HepG2 (cell line): Measurements from ENCODE around the gene ZMYND10. TPM values are rescaled to one million over a fixed set of nuclear protein-coding genes. Genes with fewer than 3 reads are reported as not detected.

Experiments
- CREB1 ChIP-seq, 2 experiments: fragments of 450-650 bp in 1 of 2; IDR thresholded peaks; 2 replicates each; pipeline ENCODE4 v1.6.1; 2016 to 2017; ENCODE audit warnings: control low read depth in 1 of 2, mild to moderate bottlenecking in 1 of 2, missing compliant biosample characterization in 1 of 2, missing genetic modification characterization in 1 of 2
- ESRRA ChIP-seq: sonication (generic); formaldehyde crosslinking; IDR thresholded peaks from 2 replicates; pipeline ENCODE4 v1.5.1; 2020; ENCODE audit warnings: mild to moderate bottlenecking, low read depth, missing genetic modification reagents
- HNF4G ChIP-seq, 2 experiments: sonication (generic) in 1 of 2; formaldehyde crosslinking in 1 of 2; IDR thresholded peaks; 2 replicates each; pipeline versions ENCODE4 v1.4.0 to v1.6.1; 2011 to 2020; ENCODE audit warnings: borderline replicate concordance in 2 of 2, low read depth in 2 of 2, mild to moderate bottlenecking in 2 of 2, low read length in 1 of 2, missing genetic modification reagents in 1 of 2, moderate library complexity in 1 of 2
- KLF12 ChIP-seq: sonication (generic); formaldehyde crosslinking; IDR thresholded peaks from 2 replicates; pipeline ENCODE4 v1.4.0; 2020; ENCODE audit warnings: missing genetic modification reagents, borderline replicate concordance
- LCORL ChIP-seq, 2 experiments: fragments of 450-650 bp in 1 of 2; sonication (generic) in 1 of 2; formaldehyde crosslinking in 1 of 2; IDR thresholded peaks; 2 replicates each; pipeline versions ENCODE4 v1.5.0 to v1.6.1; 2017 to 2020; ENCODE audit warnings: antibody characterized with exemption in 1 of 2, missing genetic modification reagents in 1 of 2
- MED1 ChIP-seq: sonication (generic); formaldehyde crosslinking; IDR thresholded peaks from 2 replicates; pipeline ENCODE4 v1.4.0; 2020; ENCODE audit warnings: missing genetic modification reagents
- MED13 ChIP-seq: sonication (generic); formaldehyde crosslinking; IDR thresholded peaks from 2 replicates; pipeline ENCODE4 v1.5.0; 2020; ENCODE audit warnings: missing genetic modification reagents
- MTF1 ChIP-seq: sonication (generic); formaldehyde crosslinking; IDR thresholded peaks from 2 replicates; pipeline ENCODE4 v1.5.0; 2020; ENCODE audit warnings: missing genetic modification reagents
- POLR2AphosphoS5 ChIP-seq: IDR thresholded peaks from 2 replicates; pipeline ENCODE4 v1.6.1; 2012; ENCODE audit warnings: low read depth, low read length
- RXRA ChIP-seq: sonication (generic); formaldehyde crosslinking; IDR thresholded peaks from 2 replicates; pipeline ENCODE4 v1.5.1; 2020; ENCODE audit warnings: missing genetic modification reagents
- SAP130 ChIP-seq: IDR thresholded peaks from 2 replicates; pipeline ENCODE4 v1.6.1; 2016; ENCODE audit warnings: low read depth
- SRF ChIP-seq: IDR thresholded peaks from 2 replicates; pipeline ENCODE4 v1.6.1; 2011; ENCODE audit warnings: mild to moderate bottlenecking, low read depth, low read length, moderate library complexity
- ZNF143 ChIP-seq: sonication (generic); formaldehyde crosslinking; IDR thresholded peaks from 2 replicates; pipeline ENCODE4 v1.4.0; 2020; ENCODE audit warnings: missing genetic modification reagents
- ZNF614 ChIP-seq: IDR thresholded peaks from 2 replicates; pipeline ENCODE4 v1.6.1; 2018; ENCODE audit warnings: missing biosample characterization, missing genetic modification reagents, inconsistent platforms, borderline replicate concordance
- ZNF761 ChIP-seq: sonication (generic); formaldehyde crosslinking; conservative IDR thresholded peaks from 2 replicates; pipeline ENCODE4 v1.4.0; 2020; ENCODE audit warnings: mild to moderate bottlenecking, missing genetic modification reagents
- ZNF772 ChIP-seq: sonication (generic); formaldehyde crosslinking; IDR thresholded peaks from 2 replicates; pipeline ENCODE4 v1.5.0; 2020; ENCODE audit warnings: mild to moderate bottlenecking, missing genetic modification reagents
- ZSCAN12 ChIP-seq: sonication (generic); formaldehyde crosslinking; IDR thresholded peaks from 2 replicates; pipeline ENCODE4 v1.9.0; 2021; ENCODE audit warnings: mild to moderate bottlenecking, missing genetic modification reagents
- polyA plus RNA-seq, 8 experiments: library from polyadenylated mRNA; depleted of rRNA in 3 of 8; stranded (reverse) in 7 of 8; unstranded in 1 of 8; fragments of >200 nt; fragmentation: Illumina TruSeq in 4 of 8; extraction: Trizol in 4 of 8; gene quantifications; 2 replicates each; pipeline versions ENCODE4 v1.2.1 to v1.2.3, GENCODE V29; 2011 to 2016; ENCODE audit warnings: low read depth in 4 of 8, missing spikeins in 1 of 8, mixed read lengths in 1 of 8; ENCODE audit not compliant: insufficient read depth in 1 of 8
- total RNA-seq, 5 experiments: library from RNA; depleted of rRNA; stranded (reverse); fragments of >200 nt; fragmentation: Illumina TruSeq; extraction: Trizol; gene quantifications; 2 replicates each; pipeline ENCODE4 v1.2.3, GENCODE V29; 2016; ENCODE audit warnings: low read depth in 1 of 5
- TF ChIP-seq, protein P1 (sequence below), 2 experiments: sonication (generic) in 1 of 2; formaldehyde crosslinking in 1 of 2; IDR thresholded peaks; 2 replicates each; pipeline versions ENCODE4 v1.6.1 to v1.9.0; 2014 to 2022; ENCODE audit warnings: antibody characterized with exemption in 1 of 2, borderline replicate concordance in 1 of 2, inconsistent platforms in 1 of 2, low read depth in 1 of 2, missing genetic modification reagents in 1 of 2
- TF ChIP-seq, protein P2 (sequence below): sonication (generic); formaldehyde crosslinking; IDR thresholded peaks from 2 replicates; pipeline ENCODE4 v1.4.0; 2020; ENCODE audit warnings: missing genetic modification reagents

ZMYND10 gene
- total and polyA plus RNA-seq, 2 of the 13 experiments (the other 11 are each of a cell fraction or from before 2014, with no cell fraction given) = 0.60 to 0.74 TPM

DNA sequence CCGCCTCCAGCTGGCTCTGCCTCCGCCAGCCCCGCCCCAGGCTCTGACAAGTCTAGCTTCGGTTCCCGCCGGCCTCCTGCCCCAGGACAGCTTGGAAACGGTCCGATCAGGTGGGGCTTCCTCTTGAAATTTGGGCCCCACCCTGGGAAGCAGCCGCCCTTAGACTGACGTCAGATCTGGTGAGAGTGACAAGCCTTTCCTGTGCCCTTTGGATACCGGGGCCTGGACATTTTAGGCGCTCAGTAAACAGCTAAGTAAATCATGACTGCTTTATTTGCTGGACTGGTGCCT lies 45.9 kb downstream of the ZMYND10 start (continued):
- TF ChIP-seq, protein P1, sequence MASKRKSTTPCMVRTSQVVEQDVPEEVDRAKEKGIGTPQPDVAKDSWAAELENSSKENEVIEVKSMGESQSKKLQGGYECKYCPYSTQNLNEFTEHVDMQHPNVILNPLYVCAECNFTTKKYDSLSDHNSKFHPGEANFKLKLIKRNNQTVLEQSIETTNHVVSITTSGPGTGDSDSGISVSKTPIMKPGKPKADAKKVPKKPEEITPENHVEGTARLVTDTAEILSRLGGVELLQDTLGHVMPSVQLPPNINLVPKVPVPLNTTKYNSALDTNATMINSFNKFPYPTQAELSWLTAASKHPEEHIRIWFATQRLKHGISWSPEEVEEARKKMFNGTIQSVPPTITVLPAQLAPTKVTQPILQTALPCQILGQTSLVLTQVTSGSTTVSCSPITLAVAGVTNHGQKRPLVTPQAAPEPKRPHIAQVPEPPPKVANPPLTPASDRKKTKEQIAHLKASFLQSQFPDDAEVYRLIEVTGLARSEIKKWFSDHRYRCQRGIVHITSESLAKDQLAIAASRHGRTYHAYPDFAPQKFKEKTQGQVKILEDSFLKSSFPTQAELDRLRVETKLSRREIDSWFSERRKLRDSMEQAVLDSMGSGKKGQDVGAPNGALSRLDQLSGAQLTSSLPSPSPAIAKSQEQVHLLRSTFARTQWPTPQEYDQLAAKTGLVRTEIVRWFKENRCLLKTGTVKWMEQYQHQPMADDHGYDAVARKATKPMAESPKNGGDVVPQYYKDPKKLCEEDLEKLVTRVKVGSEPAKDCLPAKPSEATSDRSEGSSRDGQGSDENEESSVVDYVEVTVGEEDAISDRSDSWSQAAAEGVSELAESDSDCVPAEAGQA (IDR thresholded peaks at IDR 0.05; ENCODE audit: low read depth) = no peak
- TF ChIP-seq, protein P1 (CRISPR knock-in tag; IDR thresholded peaks at IDR 0.05; ENCODE audit: borderline replicate concordance) = no peak
- TF ChIP-seq ZNF143 (CRISPR knock-in tag) (no peak), ESRRA (no peak), CREB1 (IDR thresholded peaks at IDR 0.05) (peak; percentile 83), CREB1 (CRISPR knock-in tag; IDR thresholded peaks at IDR 0.05) (peak; percentile 88), LCORL (IDR thresholded peaks at IDR 0.05) (peak; percentile 66; the same call in 1 of the 2 replicates), LCORL (CRISPR knock-in tag; IDR thresholded peaks at IDR 0.05) (peak; percentile 99), ZNF761 (CRISPR knock-in tag) (0 out of 2 replicates have a peak, but pooled peaks have one; percentile 17), RXRA (CRISPR knock-in tag) (peak; percentile 7; the same call in 1 of the 2 replicates), POLR2AphosphoS5 (peak; percentile 36; the same call in 1 of the 2 replicates), HNF4G (IDR thresholded peaks at IDR 0.05; ENCODE audit: borderline replicate concordance, low read depth, low read length) (peak; percentile 81; the same call in 1 of the 2 replicates), HNF4G (CRISPR knock-in tag; IDR thresholded peaks at IDR 0.05; ENCODE audit: borderline replicate concordance, low read depth) (peak; percentile 37; the same call in 1 of the 2 replicates), MED13 (CRISPR knock-in tag) (peak; percentile 79; the same call in 1 of the 2 replicates), MED1 (no peak; the same call in 1 of the 2 replicates), KLF12 (CRISPR knock-in tag) (peak; percentile 80; the same call in 1 of the 2 replicates), ZSCAN12 (CRISPR knock-in tag) (no peak), SAP130 (CRISPR knock-in tag) (peak; percentile 60), MTF1 (CRISPR knock-in tag) (no peak), SRF (peak; percentile 81), ZNF614 (peak; percentile 27), ZNF772 (CRISPR knock-in tag) (no peak; the same call in 1 of the 2 replicates)
- TF ChIP-seq, protein P2, sequence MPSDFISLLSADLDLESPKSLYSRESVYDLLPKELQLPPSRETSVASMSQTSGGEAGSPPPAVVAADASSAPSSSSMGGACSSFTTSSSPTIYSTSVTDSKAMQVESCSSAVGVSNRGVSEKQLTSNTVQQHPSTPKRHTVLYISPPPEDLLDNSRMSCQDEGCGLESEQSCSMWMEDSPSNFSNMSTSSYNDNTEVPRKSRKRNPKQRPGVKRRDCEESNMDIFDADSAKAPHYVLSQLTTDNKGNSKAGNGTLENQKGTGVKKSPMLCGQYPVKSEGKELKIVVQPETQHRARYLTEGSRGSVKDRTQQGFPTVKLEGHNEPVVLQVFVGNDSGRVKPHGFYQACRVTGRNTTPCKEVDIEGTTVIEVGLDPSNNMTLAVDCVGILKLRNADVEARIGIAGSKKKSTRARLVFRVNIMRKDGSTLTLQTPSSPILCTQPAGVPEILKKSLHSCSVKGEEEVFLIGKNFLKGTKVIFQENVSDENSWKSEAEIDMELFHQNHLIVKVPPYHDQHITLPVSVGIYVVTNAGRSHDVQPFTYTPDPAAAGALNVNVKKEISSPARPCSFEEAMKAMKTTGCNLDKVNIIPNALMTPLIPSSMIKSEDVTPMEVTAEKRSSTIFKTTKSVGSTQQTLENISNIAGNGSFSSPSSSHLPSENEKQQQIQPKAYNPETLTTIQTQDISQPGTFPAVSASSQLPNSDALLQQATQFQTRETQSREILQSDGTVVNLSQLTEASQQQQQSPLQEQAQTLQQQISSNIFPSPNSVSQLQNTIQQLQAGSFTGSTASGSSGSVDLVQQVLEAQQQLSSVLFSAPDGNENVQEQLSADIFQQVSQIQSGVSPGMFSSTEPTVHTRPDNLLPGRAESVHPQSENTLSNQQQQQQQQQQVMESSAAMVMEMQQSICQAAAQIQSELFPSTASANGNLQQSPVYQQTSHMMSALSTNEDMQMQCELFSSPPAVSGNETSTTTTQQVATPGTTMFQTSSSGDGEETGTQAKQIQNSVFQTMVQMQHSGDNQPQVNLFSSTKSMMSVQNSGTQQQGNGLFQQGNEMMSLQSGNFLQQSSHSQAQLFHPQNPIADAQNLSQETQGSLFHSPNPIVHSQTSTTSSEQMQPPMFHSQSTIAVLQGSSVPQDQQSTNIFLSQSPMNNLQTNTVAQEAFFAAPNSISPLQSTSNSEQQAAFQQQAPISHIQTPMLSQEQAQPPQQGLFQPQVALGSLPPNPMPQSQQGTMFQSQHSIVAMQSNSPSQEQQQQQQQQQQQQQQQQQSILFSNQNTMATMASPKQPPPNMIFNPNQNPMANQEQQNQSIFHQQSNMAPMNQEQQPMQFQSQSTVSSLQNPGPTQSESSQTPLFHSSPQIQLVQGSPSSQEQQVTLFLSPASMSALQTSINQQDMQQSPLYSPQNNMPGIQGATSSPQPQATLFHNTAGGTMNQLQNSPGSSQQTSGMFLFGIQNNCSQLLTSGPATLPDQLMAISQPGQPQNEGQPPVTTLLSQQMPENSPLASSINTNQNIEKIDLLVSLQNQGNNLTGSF (CRISPR knock-in tag) = 0 out of 2 replicates have a peak, but pooled peaks have one; percentile 20
